GM18861 (cell line): Measurements from ENCODE around the gene GPATCH2.
"Not testable (repeated sequence)": the region's sequence is repeated elsewhere in the genome, so short reads cannot be mapped to it uniquely, and the experiment has no call there.

Source experiments
- ATAC-seq: cut with Tn5 transposase; IDR thresholded peaks from one replicate; pipeline ENCODE4 v1.9.1; 2021; ENCODE audit not compliant: unreplicated experiment

The GPATCH2 gene

GRCh38 chr1:217584286-217584811 is 46.5 kb downstream of the GPATCH2 start:
- ATAC-seq: not testable (repeated sequence)

GRCh38 chr1:217577336-217577735 is 53.6 kb downstream of the GPATCH2 start:
- no peak for ATAC-seq

GRCh38 chr1:217574265-217574949 is 56.5 kb downstream of the GPATCH2 start:
- no peak for ATAC-seq

GRCh38 chr1:217569021-217569420 is 61.9 kb downstream of the GPATCH2 start:
- no peak for ATAC-seq

- ATAC-seq: no peak
Observed at GRCh38 chr1:217568200-217568599, 62.7 kb downstream of the GPATCH2 start.

GRCh38 chr1:217564833-217565232 is 66.1 kb downstream of the GPATCH2 start:
- ATAC-seq: no peak

GRCh38 chr1:217564207-217564606 is 66.7 kb downstream of the GPATCH2 start:
- ATAC-seq: no peak

GRCh38 chr1:217563179-217563578 is 67.7 kb downstream of the GPATCH2 start:
- no peak for ATAC-seq

GRCh38 chr1:217562229-217562878 is 68.5 kb downstream of the GPATCH2 start:
- ATAC-seq: no peak

- no peak for ATAC-seq
Observed at GRCh38 chr1:217561446-217561845, 69.4 kb downstream of the GPATCH2 start.

GRCh38 chr1:217554849-217555248 is 76.0 kb downstream of the GPATCH2 start:
- no peak for ATAC-seq

GRCh38 chr1:217553949-217554509 is 76.9 kb downstream of the GPATCH2 start:
- no peak for ATAC-seq

GRCh38 chr1:217552339-217552951 is 78.4 kb downstream of the GPATCH2 start:
- no peak for ATAC-seq

- ATAC-seq: peak; percentile 89
Observed at GRCh38 chr1:217542837-217543236, 88.1 kb downstream of the GPATCH2 start.

- no peak for ATAC-seq
Observed at GRCh38 chr1:217542136-217542777, 88.6 kb downstream of the GPATCH2 start.

- no peak for ATAC-seq
Observed at GRCh38 chr1:217540321-217540720, 90.6 kb downstream of the GPATCH2 start.

- ATAC-seq: no peak
Observed at GRCh38 chr1:217539510-217539909, 91.4 kb downstream of the GPATCH2 start.

GRCh38 chr1:217535601-217536377 is 95.1 kb downstream of the GPATCH2 start:
- ATAC-seq: no peak

GRCh38 chr1:217534566-217534965 is 96.3 kb downstream of the GPATCH2 start:
- no peak for ATAC-seq

GRCh38 chr1:217528271-217528670 is 102.6 kb downstream of the GPATCH2 start:
- ATAC-seq: no peak
